ENCODE data around the gene MRPS7. TPM values are rescaled to one million over a fixed set of nuclear protein-coding genes. Genes with fewer than 3 reads are reported as not detected.
A peak's percentile ranks its signal among the peaks of the same experiment; 100 is the strongest.
"Not testable (repeated sequence)": the region's sequence is repeated elsewhere in the genome, so short reads cannot be mapped to it uniquely, and the experiment has no call there.

MRPS7 gene
- total RNA-seq, 1 experiment from 2014 or later = 94.7 TPM

DNA sequence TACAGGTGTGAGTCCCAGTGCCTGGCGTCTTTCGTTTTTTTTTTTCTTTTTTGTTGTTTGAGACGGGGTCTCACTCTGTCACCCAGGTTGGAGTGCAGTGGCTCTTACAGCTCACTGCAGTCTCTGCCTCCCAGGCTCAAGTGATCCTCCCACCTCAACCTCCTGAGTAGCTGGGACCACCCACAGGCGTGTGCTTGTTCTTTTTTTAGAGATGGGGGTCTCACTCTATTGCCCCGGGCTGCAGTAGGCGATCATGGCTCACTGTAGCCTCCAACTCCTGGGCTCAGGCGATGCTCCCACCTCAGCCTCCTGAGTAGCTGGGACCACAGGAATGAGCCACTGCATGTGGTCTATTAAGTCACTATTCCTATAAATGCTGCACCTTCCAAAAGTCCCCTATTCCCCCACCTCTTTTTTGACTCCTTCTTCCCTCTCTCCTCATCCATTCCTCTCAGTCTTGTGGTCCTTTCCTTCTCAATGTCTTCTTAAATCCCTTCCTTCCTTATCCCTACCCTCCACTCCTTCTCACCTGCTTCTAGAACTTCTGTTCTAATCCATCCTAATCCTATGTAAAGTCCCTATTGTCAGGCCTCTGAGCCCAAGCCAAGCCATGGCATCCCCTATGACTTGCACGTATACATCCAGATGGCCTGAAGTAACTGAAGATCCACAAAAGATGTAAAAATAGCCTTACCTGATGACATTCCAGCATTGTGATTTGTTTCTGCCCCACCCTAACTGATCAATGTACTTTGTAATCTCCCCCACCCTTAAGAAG, 9.5 kb upstream of the MRPS7 start:
- ChIA-PET POLR2A (no interaction called here), CTCF (interaction anchor here (1.1 to 5.1 kb wide), 2 partner anchors 12 to 19 kb away, joined by 3 to 56 read pairs; partner anchors contain the start of gene MIF4GD)
- Mint-ChIP-seq H3K9me3 (peaks cover 15% of the 10 kb centered on the region), H3K4me3 (no peak overlapping the region), H3K4me1 (peaks cover 48% of the 10 kb centered on the region), H3K27ac (peak overlapping the region; percentile 86; the same call in 1 of the 2 replicates), H3K27me3 (ENCODE audit: low read depth) (no peaks in the 10 kb centered on the region), H3K36me3 (peaks cover 13% of the 10 kb centered on the region)
- TF ChIP-seq ZNF121 (CRISPR knock-in tag; IDR thresholded peaks at IDR 0.05) (peak; percentile 68; the same call in 1 of the 2 replicates), SMAD4 (CRISPR knock-in tag; IDR thresholded peaks at IDR 0.05) (no peak)
- no peak for ATAC-seq
- DNase-seq (ENCODE audit: low spot score) = no peak

GRCh38 chr17:75255954-75256698, 5.6 kb upstream of the MRPS7 start:
- peaks cover 15% of the 10 kb centered on the region for H3K9me3 Mint-ChIP-seq
- peak overlapping the region; percentile 51 for H3K27ac Mint-ChIP-seq
- H3K36me3 Mint-ChIP-seq = peaks cover 13% of the 10 kb centered on the region
- H3K4me3 Mint-ChIP-seq; ATAC-seq; H3K27me3 Mint-ChIP-seq (ENCODE audit: low read depth); CTCF ChIA-PET; POLR2A ChIA-PET; DNase-seq (ENCODE audit: low spot score): not testable (repeated sequence)
- H3K4me1 Mint-ChIP-seq = peaks cover 52% of the 10 kb centered on the region

GRCh38 chr17:75257228-75257627, 4.5 kb upstream of the MRPS7 start:
- DNase-seq (ENCODE audit: low spot score); ATAC-seq; H3K4me3 Mint-ChIP-seq; CTCF ChIA-PET; H3K27me3 Mint-ChIP-seq (ENCODE audit: low read depth); POLR2A ChIA-PET: not testable (repeated sequence)
- Mint-ChIP-seq H3K36me3 (peaks cover 15% of the 10 kb centered on the region), H3K4me1 (peaks cover 44% of the 10 kb centered on the region), H3K9me3 (peaks cover 15% of the 10 kb centered on the region), H3K27ac (peak overlapping the region; percentile 39; the same call in 1 of the 2 replicates)

DNA sequence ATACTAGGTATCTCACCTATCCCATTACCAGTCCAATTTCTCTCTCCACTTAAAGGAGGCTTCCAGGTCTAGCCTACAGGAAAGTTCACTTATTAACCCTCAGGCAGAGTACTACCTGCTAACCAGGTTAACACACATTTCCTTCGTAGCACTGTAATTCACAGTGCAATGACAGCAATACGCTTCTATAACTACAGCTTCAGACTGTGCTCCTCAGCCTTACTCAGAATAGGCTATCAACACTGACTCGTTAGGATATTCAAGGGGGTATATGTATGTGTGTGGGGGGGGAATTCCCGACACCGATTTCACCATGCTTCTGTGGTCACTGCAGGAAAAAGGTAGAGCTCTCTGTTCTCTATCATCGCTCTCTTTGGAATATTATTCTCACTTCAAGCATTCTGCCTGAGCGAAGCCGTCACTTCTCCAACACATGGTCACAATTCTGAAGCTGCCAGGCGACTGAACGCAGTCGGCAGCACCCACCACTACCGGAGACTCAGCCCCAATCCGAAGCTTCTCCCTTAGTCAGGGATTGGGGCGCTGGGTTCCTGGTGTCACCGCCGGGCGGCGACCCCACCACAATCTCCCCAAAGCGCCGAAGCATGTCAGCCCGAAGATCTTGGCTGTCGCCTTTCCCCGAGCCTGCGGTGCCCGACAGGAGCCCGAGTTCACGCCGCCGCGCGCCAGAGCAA, 891 bp upstream of the MRPS7 start:
- Mint-ChIP-seq H3K4me3 (peak overlapping the region; percentile 98), H3K27me3 (ENCODE audit: low read depth) (no peaks in the 10 kb centered on the region), H3K36me3 (peaks cover 30% of the 10 kb centered on the region), H3K27ac (peak overlapping the region; percentile 87), H3K4me1 (peaks cover 26% of the 10 kb centered on the region), H3K9me3 (no peaks in the 10 kb centered on the region)
- peak; percentile 32 for DNase-seq (ENCODE audit: low spot score)
- TF ChIP-seq FOXP4 (CRISPR knock-in tag; IDR thresholded peaks at IDR 0.05) (peak; percentile 52; the same call in 1 of the 2 replicates), MLX (CRISPR knock-in tag; IDR thresholded peaks at IDR 0.05) (no peak), CREM (CRISPR knock-in tag; IDR thresholded peaks at IDR 0.05) (no peak), ETV6 (CRISPR knock-in tag; IDR thresholded peaks at IDR 0.05) (0 out of 2 replicates have a peak, but pooled peaks have one; percentile 11), GTF2I (CRISPR knock-in tag; conservative IDR thresholded peaks at IDR 0.05) (no peak), HMGA2 (CRISPR knock-in tag; IDR thresholded peaks at IDR 0.05) (no peak), MYBL2 (CRISPR knock-in tag; IDR thresholded peaks at IDR 0.05) (no peak), FOXK1 (CRISPR knock-in tag; IDR thresholded peaks at IDR 0.05) (no peak), IRF1 (CRISPR knock-in tag; IDR thresholded peaks at IDR 0.05) (peak; percentile 75; the same call in 1 of the 2 replicates)
- ChIA-PET POLR2A (interaction anchor here (0.5 to 2.6 kb wide), 9 partner anchors 10 to 249 kb away, joined by 3 to 17 read pairs (median 4); partner anchors contain the start of genes MIF4GD, MRPL58 and SLC25A19), CTCF (interaction anchor here (1.0 to 4.8 kb wide), 11 partner anchors 11 to 493 kb away, joined by 3 to 96 read pairs (median 7); partner anchors contain the start of genes GRB2, MIF4GD and SLC25A19)
- ATAC-seq = peak; percentile 5; the same call in 1 of the 2 replicates
